SK-N-MC (cell line): Measurements from ENCODE around the gene BEND6.

Source experiments
- EZH2 ChIP-seq: fragments of 200-600 bp; sonication (generic); IDR thresholded peaks from one replicate; pipeline ENCODE4 v1.6.1; 2017; ENCODE audit warnings: antibody characterized with exemption
- FOXP2 ChIP-seq: optimal IDR thresholded peaks from 2 replicates; pipeline ENCODE3; 2011; ENCODE audit warnings: mild to moderate bottlenecking, moderate library complexity; ENCODE audit not compliant: insufficient read depth; ENCODE audit errors: extremely low read length, control extremely low read depth
- POLR2AphosphoS5 ChIP-seq: IDR thresholded peaks from 2 replicates; pipeline ENCODE4 v1.6.1; 2012; ENCODE audit warnings: mild to moderate bottlenecking, low read depth, low read length, borderline replicate concordance

GRCh38 chr6:57021086-57021720 is 66.3 kb downstream of the BEND6 start:
- TF ChIP-seq POLR2AphosphoS5 (no peak), EZH2 (no peak), FOXP2 (no peak)
